ENCODE results near the gene CACNA1D.

GRCh38 chr3:53860196-53860595 lies 365.8 kb downstream of the CACNA1D start:
- TF ChIP-seq ZBTB8A (IDR thresholded peaks at IDR 0.05; ENCODE audit: partially characterized antibody): no peak
- no peak for TF ChIP-seq RCOR1 (IDR thresholded peaks at IDR 0.05; ENCODE audit: borderline replicate concordance in 1 of 2, low read depth in 2 of 2, low read length in 2 of 2)
- TF ChIP-seq MXI1 (IDR thresholded peaks at IDR 0.05; ENCODE audit: low read depth, low read length): no peak
- no peak for TF ChIP-seq POLR2A (conservative IDR thresholded peaks at IDR 0.05)
- TF ChIP-seq E2F8 (IDR thresholded peaks at IDR 0.05; ENCODE audit: low read depth, partially characterized antibody): no peak
- TF ChIP-seq USF2 (CRISPR knock-in tag; IDR thresholded peaks at IDR 0.05): no peak
- TF ChIP-seq ZNF274 (IDR thresholded peaks at IDR 0.05; ENCODE audit: borderline replicate concordance, low read depth, low read length): no peak
- no peak for TF ChIP-seq GMEB1 (CRISPR knock-in tag; IDR thresholded peaks at IDR 0.05)
- no peak for TF ChIP-seq EZH2 (IDR thresholded peaks at IDR 0.05; ENCODE audit: borderline replicate concordance, low read depth, low read length)
- no peak for TF ChIP-seq ZNF280A (IDR thresholded peaks at IDR 0.05; ENCODE audit: low read depth, partially characterized antibody)
- no peak for TF ChIP-seq ZNF551 (CRISPR knock-in tag; IDR thresholded peaks at IDR 0.05)
- no peak for TF ChIP-seq POLR2AphosphoS5 (IDR thresholded peaks at IDR 0.05; ENCODE audit: control insufficient read depth, insufficient read depth, low read depth, low read length)
- TF ChIP-seq PHB2 (IDR thresholded peaks at IDR 0.05; ENCODE audit: low read depth): no peak
- TF ChIP-seq ZNF830 (CRISPR knock-in tag; IDR thresholded peaks at IDR 0.05): no peak

Data from K562 (cell line).